SU-DHL-6 (cell line): ENCODE data around the gene EXOC1L.

ENCODE experiments used
- H2AFZ ChIP-seq: fragments of 200-600 bp; sonication (generic); 2 replicates; pipeline ENCODE4 v1.6.1; 2014; ENCODE audit warnings: low read depth, mild to moderate bottlenecking, moderate library complexity, mixed read lengths, antibody characterized with exemption, low read length; ENCODE audit not compliant: severe bottlenecking
- H3F3A ChIP-seq: fragments of 200-600 bp; shearing (Covaris generic); 2 replicates; pipeline ENCODE4 v1.6.0; 2016; ENCODE audit warnings: antibody characterized with exemption, mild to moderate bottlenecking; ENCODE audit not compliant: insufficient read depth
- H3K27ac ChIP-seq: fragments of 200-600 bp; sonication (generic); 2 replicates; pipeline ENCODE4 v1.5.1; 2016; ENCODE audit warnings: low read depth, mild to moderate bottlenecking, low read length, moderate library complexity, mixed read lengths
- H3K27me3 ChIP-seq: fragments of 200-600 bp; sonication (generic), shearing (Covaris generic); 2 replicates; pipeline ENCODE4 v1.6.0; 2014; ENCODE audit warnings: mild to moderate bottlenecking, low read length
- H3K36me3 ChIP-seq: fragments of 200-600 bp; sonication (generic); 2 replicates; pipeline ENCODE4 v1.6.1; 2014; ENCODE audit warnings: mild to moderate bottlenecking, low read length, mixed read lengths
- H3K4me2 ChIP-seq: fragments of 300-600, 200-600 bp; shearing (Covaris generic), sonication (generic); 2 replicates; pipeline ENCODE4 v1.6.0; 2014; ENCODE audit warnings: low read length, low read depth, mild to moderate bottlenecking; ENCODE audit not compliant: poor library complexity, severe bottlenecking
- H3K4me3 ChIP-seq: fragments of 200-600 bp; sonication (generic); 2 replicates; pipeline ENCODE4 v1.5.1; 2014; ENCODE audit warnings: antibody characterized with exemption, low read length, mild to moderate bottlenecking, mixed read lengths; ENCODE audit not compliant: insufficient read depth, poor library complexity, severe bottlenecking
- H3K79me2 ChIP-seq: fragments of 200-600 bp; sonication (generic); 2 replicates; pipeline ENCODE4 v1.6.1; 2014; ENCODE audit warnings: mild to moderate bottlenecking, low read length, moderate library complexity; ENCODE audit not compliant: insufficient read depth
- H3K9ac ChIP-seq: fragments of 200-600 bp; sonication (generic); 2 replicates; pipeline ENCODE4 v1.7.0; 2014; ENCODE audit warnings: mild to moderate bottlenecking, low read length
- H3K9me2 ChIP-seq: fragments of 200-600 bp; sonication (generic); replicated peaks from 2 replicates; pipeline ENCODE4 v1.6.1; 2014; ENCODE audit warnings: low read length; ENCODE audit not compliant: insufficient read depth
- H3K9me3 ChIP-seq: fragments of 200-600 bp; sonication (generic); 2 replicates; pipeline ENCODE4 v1.6.1; 2014; ENCODE audit warnings: low read length, mixed read lengths; ENCODE audit not compliant: insufficient read depth
- H4K20me1 ChIP-seq: fragments of 200-600 bp; sonication (generic); 2 replicates; pipeline ENCODE4 v1.6.1; 2014; ENCODE audit warnings: low read depth, mild to moderate bottlenecking, antibody characterized with exemption, low read length, moderate library complexity, mixed read lengths
- EZH2phosphoT487 ChIP-seq: fragments of 200-600 bp; sonication (generic), shearing (Covaris generic); conservative IDR thresholded peaks from 2 replicates; pipeline ENCODE4 v1.6.1; 2018; ENCODE audit warnings: mild to moderate bottlenecking, antibody characterized with exemption, low read length, moderate library complexity, mixed read lengths
- TF ChIP-seq, protein P1 (sequence below): fragments of 200-600 bp; sonication (generic); IDR thresholded peaks from one replicate; pipeline ENCODE4 v1.5.1; 2017; ENCODE audit warnings: antibody characterized with exemption, mild to moderate bottlenecking, low read length, moderate library complexity; ENCODE audit not compliant: insufficient read depth, poor library complexity, severe bottlenecking

EXOC1L gene

DNA sequence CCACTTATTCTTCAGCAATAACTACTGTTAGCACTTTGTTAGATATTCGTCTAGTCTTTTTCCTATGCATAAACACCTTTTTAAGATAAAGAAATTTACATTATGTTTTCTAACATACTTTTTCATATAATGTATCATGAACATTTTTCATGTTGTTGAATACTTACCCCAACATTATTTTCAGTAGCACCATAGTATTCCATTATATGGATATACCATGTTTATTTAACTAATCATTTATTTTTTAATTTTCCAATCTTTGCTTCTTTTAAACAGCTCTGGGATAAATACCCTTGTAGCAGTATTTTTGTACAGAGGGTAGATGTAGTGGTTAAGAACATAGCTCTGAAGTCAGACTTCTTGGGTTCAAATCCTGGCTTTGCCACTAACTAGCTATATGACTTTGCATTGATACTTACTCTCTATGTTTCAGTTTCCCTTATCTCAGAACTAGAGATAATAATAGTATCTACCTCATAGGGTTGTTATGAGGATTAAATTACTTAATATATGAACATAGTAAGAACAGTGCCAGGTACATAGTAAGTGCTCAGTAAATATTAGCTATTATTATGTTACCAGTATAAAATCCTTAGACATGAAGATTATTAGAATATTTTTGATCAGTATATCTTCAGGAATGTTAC is 45.1 kb downstream of the EXOC1L start:
- Histone ChIP-seq H3K9me3 (no peaks in the 10 kb centered on the region), H3K9ac (no peak overlapping the region), H3K79me2 (no peaks in the 10 kb centered on the region), H3K9me2 (no peaks in the 10 kb centered on the region), H3K27me3 (no peaks in the 10 kb centered on the region), H2AFZ (no peak overlapping the region), H3K27ac (no peak overlapping the region), H4K20me1 (no peaks in the 10 kb centered on the region), H3K4me3 (no peak overlapping the region), H3F3A (peaks cover 4% of the 10 kb centered on the region; the same call in 1 of the 2 replicates), H3K36me3 (0 out of 2 replicates have a peak, but pooled peaks cover 3% of the 10 kb centered on the region), H3K4me2 (no peak overlapping the region)
- TF ChIP-seq EZH2phosphoT487: no peak
- TF ChIP-seq, protein P1, sequence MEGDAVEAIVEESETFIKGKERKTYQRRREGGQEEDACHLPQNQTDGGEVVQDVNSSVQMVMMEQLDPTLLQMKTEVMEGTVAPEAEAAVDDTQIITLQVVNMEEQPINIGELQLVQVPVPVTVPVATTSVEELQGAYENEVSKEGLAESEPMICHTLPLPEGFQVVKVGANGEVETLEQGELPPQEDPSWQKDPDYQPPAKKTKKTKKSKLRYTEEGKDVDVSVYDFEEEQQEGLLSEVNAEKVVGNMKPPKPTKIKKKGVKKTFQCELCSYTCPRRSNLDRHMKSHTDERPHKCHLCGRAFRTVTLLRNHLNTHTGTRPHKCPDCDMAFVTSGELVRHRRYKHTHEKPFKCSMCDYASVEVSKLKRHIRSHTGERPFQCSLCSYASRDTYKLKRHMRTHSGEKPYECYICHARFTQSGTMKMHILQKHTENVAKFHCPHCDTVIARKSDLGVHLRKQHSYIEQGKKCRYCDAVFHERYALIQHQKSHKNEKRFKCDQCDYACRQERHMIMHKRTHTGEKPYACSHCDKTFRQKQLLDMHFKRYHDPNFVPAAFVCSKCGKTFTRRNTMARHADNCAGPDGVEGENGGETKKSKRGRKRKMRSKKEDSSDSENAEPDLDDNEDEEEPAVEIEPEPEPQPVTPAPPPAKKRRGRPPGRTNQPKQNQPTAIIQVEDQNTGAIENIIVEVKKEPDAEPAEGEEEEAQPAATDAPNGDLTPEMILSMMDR: no peak

DNA sequence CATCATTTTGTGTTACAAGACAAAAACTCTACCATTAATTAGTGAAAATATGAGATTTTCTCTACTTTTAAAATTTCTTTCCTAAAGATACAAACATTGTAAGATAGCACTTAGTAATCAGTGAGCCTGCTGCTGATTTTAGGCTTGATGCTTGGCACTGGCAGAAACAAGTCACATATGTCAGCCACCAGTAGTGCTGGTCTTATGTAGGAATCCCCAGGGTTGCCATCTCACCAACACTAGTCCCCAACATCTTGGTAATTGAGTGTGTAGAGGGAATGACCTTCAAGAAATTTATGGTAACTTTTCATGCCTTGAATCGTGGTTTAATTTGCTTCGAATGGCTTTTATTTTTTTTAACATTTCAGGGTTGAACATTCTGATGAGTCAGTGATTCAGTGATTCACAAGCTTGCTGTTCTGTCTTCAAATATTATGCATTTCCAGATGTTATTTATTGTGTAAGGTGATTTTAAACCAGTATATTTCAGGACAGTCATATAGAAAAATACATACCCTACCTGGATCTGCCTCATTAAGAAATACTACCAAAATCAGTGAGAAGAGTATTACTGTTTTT is 45.7 kb downstream of the EXOC1L start:
- Histone ChIP-seq H4K20me1 (no peaks in the 10 kb centered on the region), H3K79me2 (no peaks in the 10 kb centered on the region), H3F3A (peaks cover 4% of the 10 kb centered on the region; the same call in 1 of the 2 replicates), H3K4me2 (no peak overlapping the region), H3K27ac (no peak overlapping the region), H3K9me3 (no peaks in the 10 kb centered on the region), H3K9me2 (no peaks in the 10 kb centered on the region), H3K9ac (no peak overlapping the region), H3K4me3 (no peak overlapping the region), H2AFZ (no peak overlapping the region), H3K27me3 (no peaks in the 10 kb centered on the region), H3K36me3 (0 out of 2 replicates have a peak, but pooled peaks cover 3% of the 10 kb centered on the region)
- TF ChIP-seq, protein P1: no peak
- TF ChIP-seq EZH2phosphoT487: no peak

DNA sequence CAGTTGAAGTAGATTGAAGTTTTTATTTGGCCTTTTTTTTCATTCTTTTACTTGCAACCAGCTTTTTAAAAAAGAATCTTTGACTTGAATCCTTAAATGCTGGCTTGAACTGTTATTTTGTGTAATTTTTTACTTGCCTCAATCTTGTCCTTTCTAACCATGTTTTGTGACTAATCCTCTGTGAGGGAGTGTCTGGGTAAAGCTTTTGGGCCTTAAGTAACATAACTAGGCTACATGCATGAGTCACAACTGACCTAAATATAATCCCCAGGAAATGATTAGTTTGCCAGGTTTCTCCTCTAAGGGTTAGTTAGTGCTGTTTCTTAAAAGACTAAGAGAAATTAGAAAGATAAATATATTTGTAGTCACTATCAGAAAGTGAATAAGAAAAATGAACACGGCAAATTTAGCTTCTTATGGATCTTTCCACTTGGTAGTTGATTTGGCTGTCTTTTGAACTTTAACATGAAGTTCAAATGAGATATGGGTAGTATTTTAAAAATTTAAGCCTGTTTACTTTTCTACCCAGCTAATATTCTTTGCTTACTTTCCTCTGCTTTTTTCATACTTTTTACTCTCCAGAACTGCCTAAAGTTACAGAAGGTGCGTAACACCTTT is 46.8 kb downstream of the EXOC1L start:
- Histone ChIP-seq H3K9ac (no peak overlapping the region), H3K4me3 (no peak overlapping the region), H3K4me2 (no peak overlapping the region), H3K9me2 (no peaks in the 10 kb centered on the region), H3K79me2 (no peaks in the 10 kb centered on the region), H3F3A (peaks cover 4% of the 10 kb centered on the region; the same call in 1 of the 2 replicates), H3K9me3 (no peaks in the 10 kb centered on the region), H3K27ac (no peak overlapping the region), H2AFZ (no peak overlapping the region), H4K20me1 (no peaks in the 10 kb centered on the region), H3K27me3 (no peaks in the 10 kb centered on the region), H3K36me3 (peaks cover 6% of the 10 kb centered on the region; the same call in 1 of the 2 replicates)
- no peak for TF ChIP-seq EZH2phosphoT487
- TF ChIP-seq, protein P1: no peak
